NCI-H128 (cell line): ENCODE measurements around the gene GNPTAB.
"Not testable (repeated sequence)": the region's sequence is repeated elsewhere in the genome, so short reads cannot be mapped to it uniquely, and the experiment has no call there.

Experiments used
- DNase-seq: peaks from one replicate; lab custom pipeline; 2025; ENCODE audit not compliant: unreplicated experiment; lab: John Stamatoyannopoulos, UW

The GNPTAB gene

DNA sequence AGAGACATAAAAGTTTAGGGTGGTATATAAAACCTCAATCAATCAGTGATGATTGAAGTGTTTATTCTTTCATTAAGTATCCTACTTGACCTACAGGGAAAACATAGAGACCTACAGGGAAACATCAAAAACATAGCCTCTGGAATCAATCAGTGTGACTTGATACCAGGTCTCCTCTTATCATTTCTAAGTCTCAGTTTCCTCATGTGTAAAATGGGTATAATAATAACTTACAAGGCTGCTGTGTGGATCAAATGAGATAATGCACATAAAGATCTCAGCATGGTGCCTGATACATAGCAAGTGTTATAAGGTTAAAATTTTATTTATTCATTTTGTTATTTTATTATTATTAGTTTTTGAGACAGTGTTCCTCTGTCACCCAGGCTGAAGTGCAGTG is 22.2 kb upstream of the GNPTAB start:
- no peak for DNase-seq

DNA sequence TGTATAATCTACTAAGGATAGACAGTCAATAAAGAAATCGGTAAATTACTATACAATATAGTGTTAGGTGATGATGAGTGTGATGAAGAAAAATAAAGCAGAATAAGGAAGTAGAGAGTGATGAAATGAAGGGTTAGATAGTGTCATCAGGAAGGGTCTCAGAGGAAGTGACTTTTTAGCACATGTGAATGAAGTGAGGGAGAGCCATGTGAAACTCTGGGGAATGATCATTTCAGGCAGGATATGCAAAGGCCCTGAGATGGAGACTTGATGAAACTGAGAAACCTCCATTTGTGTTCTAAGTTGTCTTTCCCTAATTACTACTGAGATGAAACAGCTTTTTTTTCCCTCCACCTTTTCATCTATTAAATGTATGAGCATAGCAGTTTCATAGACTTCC is 19.4 kb upstream of the GNPTAB start:
- DNase-seq = no peak

DNA sequence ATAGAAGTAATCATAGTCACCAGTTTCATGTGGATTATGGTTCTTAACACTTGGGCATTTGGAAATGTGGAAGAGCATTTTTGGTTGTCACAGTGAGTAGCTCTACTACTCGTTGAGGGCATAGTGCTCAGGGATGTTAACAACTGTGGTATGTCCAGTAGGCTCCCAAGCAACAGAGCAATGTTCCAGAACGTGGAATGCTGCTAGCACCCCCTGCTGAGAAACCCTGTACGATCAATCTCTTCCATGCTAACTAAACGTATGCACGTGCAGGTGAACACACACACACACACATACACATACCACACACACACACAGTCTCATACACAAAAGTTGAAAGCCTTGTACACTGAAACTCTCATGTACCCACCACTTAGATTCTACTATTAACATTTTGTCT is 16.6 kb upstream of the GNPTAB start:
- no peak for DNase-seq

DNA sequence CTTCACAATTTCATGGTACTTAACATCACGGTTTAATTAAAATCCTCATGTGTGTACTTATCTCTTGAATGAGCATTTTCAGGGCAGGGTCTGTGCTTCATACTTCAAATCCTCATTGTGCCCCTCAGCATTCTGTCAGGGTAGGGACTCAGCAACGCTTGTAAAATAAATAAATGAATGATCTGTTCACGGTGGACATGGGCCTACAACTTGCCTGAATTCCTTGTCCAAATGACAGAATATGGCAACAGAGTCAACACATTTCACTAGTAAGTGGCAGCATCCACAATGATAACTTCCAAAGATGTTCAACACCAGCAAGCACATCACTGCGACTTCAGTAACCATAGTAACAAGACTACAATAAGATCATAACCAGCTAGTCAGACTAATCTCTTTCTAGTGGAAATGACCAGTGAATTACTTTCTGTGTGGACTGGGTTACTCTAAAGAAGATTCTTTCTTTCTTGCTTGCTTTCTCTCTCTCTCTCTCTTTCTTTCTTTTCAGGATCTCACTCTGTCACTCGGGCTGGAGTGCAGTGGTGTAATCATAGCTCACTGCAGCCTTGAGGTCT is 14.5 kb upstream of the GNPTAB start:
- no peak for DNase-seq

DNA sequence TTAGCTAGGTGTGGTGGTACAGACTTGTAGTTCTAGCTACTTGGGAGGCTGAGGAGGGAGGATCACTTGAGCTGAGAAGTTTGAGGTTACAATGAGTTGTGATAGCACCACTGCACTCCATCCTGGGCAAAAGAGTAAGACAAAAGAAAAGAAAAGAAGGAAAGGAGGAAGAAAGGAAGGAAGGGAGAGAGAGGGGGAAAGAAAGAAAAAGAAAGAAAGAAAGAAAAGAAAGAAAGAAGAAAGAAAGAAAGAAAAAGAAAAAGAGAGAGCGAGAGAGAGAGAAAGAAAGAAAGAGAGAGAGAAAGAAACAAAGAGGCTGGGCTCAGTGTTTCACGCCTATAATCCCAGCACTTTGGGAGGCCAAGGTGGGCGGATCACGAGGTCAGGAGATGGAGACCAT is 10.3 kb upstream of the GNPTAB start:
- DNase-seq = no peak

DNA sequence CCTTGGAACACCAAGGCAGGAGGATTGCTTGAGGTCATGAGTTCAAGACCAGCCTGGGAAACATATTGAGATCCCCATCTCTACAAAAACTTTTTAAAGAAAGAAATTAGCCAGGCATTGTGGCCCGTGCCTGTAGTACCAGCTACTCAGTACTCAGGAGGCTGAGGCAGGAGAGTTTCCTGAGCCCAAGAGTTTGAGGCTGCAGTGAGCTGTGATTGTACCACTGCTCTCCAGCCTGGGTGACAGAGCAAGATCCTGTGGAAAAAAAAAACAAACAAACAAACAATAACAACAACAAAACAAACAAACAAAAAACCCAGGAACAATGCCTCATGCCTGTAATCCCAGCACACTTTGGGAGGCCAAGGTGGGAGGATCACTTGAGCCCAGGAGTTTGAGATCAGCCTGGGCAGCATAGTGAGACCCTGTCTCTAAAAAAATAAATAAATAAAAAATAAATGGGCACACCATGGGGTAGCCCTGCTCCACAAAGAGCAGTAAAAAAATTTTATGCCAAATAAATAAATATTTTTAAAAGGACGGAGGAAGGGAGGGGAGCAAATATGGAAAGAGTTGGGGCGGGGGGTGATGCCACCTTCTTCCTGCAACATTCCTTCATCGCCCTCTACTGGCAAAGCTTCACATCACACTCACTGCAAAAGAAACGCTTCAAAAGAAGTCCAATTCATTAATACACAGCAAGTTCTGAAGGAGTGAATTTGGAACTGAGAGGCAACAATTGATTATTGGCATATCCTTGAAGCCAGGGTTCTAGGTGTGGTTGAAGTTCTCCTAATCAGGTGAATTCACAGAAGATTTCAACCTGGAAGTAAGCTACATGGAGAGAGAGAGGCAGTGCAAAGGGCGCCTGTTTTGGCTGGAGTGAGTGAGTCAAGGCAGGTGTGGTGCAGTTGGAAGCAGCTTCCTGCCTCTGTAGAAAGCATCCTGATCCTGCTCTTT is 8.8 kb upstream of the GNPTAB start:
- no peak for DNase-seq

DNA sequence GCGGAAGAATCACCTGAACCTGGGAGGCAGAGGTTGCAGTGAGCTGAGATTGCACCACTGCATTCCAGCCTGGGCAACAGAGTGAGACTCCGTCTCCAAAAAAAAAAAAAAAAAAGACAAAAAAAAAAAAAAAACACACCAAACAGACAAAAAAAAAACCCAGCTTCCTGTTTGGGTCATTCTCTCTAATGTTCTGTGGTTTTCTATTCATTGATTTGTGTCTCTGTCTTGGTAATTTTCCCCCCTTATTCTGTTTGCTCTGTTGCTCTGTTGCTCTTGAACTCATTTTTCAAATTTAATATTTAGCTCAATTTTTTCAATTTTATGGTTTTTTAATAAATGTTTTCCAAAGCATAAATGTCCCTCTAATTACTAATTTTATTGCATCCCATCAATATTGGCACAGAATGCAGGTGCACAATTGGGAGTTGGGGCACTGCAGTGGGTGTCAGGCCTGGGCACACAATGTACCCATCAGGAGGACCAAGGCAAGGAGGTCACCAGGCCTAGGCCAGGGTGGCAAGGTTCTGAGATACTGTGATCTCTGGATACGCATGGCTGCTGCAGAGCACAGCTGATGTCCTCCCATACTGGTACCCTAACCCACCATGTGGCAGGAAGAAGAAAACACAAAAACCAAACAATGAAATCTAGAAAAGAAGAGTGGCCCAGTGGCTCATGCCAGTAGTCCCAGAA is 8.0 kb upstream of the GNPTAB start:
- DNase-seq = no peak

DNA sequence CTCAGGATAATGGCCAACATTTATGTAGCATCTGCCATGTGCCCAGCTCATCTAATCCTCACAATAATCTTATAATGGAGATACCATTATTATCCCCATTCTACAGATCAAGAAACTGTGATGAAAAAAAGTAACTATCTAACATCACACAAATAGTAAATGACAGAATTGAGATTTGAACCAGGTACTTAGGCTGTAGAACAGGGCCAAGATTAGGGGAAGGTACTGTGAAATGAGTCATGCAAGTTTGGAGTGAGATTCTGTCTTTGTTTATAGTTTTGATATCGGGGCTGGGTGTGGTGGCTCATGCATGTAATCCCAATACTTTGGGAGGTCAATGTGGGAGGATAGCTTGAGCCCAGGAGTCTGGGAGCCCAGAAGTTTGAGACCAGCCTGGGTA is 1.3 kb upstream of the GNPTAB start:
- DNase-seq = no peak

DNA sequence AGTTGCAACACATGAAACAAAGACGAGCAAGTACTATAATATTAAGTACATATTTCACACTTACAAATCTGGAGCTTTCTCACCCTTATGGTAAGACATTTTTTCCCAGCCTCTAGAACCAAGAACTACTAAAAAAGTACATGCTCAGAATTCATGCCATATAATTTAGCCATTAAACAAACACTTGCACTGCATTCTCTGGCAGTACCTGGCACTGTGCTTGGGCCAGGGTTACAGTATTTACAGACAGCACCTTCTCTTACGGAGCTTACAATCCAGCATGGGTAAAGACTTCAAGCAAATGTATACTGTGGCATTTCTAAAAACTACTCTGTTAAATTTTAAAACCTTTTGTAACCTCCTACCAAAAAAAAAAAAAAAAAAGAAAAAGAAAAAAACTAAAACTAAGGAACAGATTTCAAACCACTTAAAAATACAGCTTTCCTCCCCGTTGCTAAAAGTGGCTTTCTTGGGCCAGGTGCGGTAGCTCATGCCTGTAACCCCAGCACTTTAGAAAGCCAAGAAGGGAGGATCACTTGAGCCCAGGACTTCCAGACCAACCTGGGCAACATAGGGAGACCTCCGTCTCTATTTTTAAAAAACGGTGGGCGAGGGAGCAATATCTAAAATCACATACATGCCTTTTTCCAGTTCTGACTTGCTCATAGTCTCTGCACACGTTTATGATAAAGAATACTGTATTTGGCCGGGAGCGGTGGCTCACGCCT is 956 bp downstream of the GNPTAB start:
- DNase-seq = no peak

DNA sequence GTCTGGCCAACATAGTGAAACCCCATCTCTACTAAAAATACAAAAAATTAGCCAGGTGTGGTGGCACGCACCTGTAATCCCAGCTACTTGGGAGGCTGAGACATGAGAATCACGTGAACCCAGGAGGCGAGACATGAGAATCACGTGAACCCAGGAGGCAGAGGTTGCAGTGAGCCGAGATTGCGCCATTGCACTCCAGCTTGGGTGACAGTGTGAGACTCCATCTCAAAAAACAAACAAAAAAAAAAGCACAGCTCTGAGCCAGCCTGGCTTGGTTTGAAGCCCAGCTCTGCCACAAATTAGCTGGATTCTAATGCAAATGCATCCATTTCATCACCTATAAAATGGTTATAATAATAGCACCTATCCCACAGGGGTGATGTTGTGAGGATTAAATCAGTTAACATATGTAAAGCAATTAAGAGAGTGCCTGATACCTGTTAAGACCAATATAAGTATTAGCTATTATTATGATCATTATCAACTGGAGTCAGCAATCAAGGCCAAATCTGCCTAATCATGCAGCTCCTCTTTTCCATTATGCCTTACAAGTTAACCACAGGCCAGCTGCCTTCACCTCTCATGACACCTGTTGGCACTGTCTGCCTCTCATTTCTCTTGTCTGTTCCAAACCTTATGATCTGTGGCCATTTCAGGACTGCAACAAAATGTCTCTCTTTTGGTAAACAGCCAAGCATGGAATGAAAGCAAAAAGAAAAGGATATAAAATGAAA is 2.1 kb downstream of the GNPTAB start:
- DNase-seq = no peak

DNA sequence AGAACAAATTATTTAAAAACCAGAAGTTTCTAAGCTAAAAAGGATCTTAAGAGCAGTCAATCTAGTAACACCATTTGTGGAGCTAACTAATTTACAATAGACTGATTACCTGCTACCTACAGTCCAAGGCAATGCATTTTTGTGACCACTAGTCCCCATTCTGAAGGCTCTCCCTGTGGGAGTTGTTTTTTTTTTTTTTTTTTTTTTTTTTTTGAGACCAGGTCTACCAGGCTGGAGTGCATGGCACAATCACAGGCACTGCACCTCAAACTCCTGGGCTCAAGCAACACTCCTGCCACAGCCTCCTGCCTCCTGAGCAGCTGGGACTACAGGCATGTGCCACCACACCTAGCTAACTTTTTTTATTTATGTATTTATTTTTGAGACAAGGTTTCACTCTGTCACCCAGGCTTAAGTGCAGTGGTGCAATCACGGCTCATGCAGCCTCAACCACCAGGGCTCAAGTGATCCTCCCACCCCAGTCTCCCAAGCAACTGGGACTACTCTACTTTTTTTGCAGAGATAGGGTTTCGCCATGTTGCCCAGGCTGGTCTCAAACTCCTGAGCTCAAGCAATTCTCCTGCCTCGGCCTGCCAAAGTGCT is 3.9 kb downstream of the GNPTAB start:
- no peak for DNase-seq

DNA sequence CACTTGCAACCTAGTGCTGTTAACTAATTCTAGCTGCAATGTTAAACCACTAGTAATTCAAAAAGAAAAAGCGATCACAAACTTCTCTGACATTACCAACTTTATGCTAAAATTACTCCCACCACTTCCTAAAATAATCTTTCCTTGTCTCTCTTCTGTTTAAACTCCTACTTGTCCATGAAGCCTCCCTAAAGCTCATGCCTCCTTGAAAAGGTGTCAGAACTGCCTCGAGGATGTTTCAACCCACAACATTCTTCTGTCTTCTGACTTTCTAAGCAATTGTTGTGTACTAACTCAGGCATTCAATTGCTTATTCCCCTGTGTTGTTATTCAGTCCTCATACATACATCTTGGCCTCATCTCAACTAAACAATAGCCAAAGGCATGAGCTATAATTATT is 5.9 kb downstream of the GNPTAB start:
- no peak for DNase-seq

DNA sequence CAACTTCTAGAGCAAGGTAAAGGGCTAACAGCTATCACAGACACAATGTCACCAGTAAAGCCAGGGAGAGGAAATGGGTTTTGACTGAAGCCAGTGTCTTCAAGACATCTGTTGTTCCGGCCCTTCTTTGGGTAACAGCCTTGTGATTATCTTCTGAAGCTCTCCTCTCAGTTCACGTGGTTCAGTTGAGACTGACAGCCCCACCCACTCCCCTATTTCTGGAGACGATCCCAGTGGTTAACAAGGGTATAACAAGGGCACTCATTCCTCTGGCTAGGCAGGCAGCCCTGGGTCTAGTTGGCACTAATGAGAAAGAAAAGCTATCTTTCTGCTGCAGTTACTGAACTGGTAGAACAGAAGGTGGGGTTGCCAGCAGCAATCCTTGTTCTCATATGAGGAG is 6.9 kb downstream of the GNPTAB start:
- no peak for DNase-seq

DNA sequence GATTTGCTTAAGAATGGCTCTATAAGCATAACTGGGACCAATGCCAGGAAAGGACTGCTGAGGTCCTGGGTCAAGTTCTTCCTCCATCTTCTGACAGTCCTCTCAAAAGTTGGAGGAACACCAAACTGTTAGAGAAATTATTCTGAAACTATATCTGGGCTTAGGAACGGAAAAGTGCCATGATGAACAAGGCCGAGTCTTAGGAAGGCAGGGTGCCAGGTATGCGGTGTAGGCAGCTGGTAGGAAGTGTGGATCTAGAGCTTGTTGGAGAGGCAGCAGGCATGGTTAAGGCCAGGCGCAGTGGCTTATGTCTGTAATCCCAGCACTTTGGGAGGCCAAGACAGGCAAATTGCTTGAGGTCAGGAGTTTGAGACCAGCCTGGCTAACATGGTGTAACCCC is 7.7 kb downstream of the GNPTAB start:
- DNase-seq = no peak

DNA sequence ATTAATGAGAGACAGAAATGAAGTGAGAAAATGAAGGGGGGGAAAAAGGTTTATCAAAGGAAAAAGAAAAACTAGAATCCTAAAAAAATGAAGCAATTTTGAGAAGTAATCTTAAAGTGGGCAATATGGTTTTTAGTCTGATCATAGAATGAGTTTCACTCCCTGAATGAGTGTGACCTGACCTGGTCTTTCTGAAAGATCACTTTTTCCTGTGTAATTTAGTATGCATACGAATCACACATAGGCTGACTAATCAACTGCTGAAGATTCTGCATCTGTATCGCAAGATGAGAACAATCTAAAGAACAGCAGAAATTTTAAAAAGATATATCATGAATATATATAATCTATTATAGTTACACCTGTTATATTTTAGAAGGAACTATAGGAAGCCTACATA is 11.3 kb downstream of the GNPTAB start:
- DNase-seq = no peak

DNA sequence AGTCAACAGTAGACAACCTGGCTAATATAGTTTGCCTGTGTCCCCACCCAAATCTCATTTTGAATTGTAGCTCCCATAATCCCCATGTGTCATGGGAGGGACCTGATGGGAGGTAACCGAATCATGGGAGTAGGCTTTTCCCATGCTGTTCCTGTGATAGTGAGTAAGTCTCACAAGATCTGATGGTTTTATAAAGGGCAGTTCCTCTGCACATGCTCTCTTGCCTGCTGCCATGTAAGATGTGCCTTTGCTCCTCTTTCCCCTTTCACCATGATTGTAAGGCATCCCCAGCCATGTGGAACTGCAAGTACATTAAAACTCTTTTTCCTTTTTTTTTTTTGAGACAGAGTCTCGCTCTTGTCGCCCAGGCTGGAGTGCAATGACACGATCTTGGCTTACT is 12.1 kb downstream of the GNPTAB start:
- DNase-seq = not testable (repeated sequence)

DNA sequence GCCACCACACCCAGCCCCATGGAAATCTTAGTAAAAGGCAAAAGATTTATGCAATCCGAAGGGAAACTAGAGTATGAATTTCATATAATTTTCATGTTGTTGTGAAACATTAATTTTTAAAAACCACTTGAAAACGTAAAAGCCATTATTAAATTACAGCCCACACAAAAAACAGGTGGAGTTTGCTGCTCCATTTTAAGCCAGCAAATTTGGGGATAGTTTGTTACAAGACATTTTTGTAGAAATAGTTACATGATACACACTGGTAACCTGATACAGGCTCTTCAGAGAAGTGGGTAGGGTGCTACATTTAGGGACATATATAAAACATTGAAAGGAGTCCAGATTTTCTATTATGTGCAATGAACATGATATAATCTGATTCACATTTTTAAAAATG is 17.6 kb downstream of the GNPTAB start:
- no peak for DNase-seq

DNA sequence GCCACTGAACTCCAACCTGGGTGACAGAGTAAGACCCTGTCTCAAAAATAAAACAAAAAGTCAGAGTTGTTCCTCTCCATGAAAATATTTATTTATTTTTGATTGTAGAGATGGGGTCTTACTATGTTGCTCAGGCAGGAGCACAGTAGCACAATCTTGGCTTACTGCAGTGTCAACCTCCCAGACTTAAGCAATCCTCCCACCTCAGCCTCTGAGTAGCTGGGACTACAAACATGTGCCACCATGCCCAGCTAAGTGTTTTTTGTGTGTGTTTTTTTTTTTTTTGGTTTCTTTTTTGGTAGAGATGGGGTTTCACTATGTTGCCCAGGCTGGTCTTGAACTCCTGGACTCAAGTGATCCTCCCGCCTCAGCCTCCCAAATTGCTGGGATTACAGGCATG is 18.0 kb downstream of the GNPTAB start:
- not testable (repeated sequence) for DNase-seq

DNA sequence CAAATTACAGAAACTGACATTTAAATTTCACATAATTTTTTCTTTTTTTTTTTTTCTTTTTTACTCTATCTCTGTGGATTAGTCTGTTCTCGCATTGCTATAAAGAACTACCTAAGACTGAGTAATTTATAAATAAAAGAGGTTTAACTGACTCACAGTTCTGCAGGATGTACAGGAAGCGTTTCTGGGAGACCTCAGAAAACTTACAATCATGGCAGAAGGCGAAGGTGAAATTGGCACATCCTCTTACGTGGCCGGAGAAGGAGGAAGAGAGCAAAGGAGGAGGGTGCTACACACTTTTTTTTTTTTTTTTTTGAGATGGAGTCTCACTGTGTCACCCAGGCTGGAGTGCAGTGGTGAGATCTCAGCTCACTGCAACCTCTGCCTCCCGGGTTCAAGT is 19.4 kb downstream of the GNPTAB start:
- not testable (repeated sequence) for DNase-seq

DNA sequence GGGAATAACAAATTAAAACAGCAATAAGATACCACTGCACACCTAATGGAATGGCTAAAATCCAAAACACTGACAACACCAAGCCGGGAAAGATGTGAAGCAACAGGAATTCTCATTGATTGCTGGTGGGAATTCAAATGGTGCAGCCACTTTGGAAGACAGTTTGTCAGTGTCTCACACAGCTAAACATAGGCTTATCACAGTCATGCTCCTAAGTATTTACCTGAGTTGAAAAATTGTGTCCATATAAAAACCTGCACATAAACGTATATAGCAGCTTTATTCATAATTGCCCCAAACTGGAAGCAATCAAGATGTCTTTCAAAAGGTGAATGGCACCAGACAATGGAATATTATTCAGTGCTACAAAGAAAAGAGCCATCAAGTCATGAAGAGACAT is 21.6 kb downstream of the GNPTAB start:
- DNase-seq = no peak
